Kidney (tissue), 14 donors: ENCODE results near the gene TMEM131. TPM values are rescaled to one million over a fixed set of nuclear protein-coding genes. Genes with fewer than 3 reads are reported as not detected.

Experiments
- DNase-seq, 5 donors: peaks; one replicate each; pipeline ENCODE4 v3.0.0-alpha.2; 2013 to 2020
- FAIRE-seq: peaks from 2 replicates; lab custom pipeline; 2012; peaks lifted over from hg19 to GRCh38; lab: Jason Lieb, UNC
- H3K27ac ChIP-seq, 2 donors: one replicate each; pipeline ENCODE4 v1.7.0; 2013; ENCODE audit warnings: low read depth in 2 of 2, low read length in 2 of 2, inconsistent platforms in 1 of 2
- H3K27me3 ChIP-seq: one replicate; pipeline ENCODE4 v1.7.1; 2013; ENCODE audit warnings: low read length, inconsistent platforms; ENCODE audit not compliant: control insufficient read depth, insufficient read depth
- H3K36me3 ChIP-seq, 3 donors: one replicate each; pipeline versions ENCODE4 v1.7.0 to v1.7.1; 2013; ENCODE audit warnings: low read length in 3 of 3, control low read depth in 1 of 3, inconsistent platforms in 1 of 3; ENCODE audit not compliant: insufficient read depth in 3 of 3, control insufficient read depth in 2 of 3
- H3K4me1 ChIP-seq, 3 donors: one replicate each; pipeline versions ENCODE4 v1.7.0 to v1.7.1; 2013; ENCODE audit warnings: low read length in 3 of 3, inconsistent platforms in 1 of 3, low read depth in 1 of 3; ENCODE audit not compliant: control insufficient read depth in 2 of 3, insufficient read depth in 2 of 3
- H3K4me3 ChIP-seq, 3 donors: one replicate each; pipeline versions ENCODE4 v1.7.0 to v1.8.1; 2013; ENCODE audit warnings: low read length in 3 of 3, control low read depth in 1 of 3, inconsistent platforms in 1 of 3
- H3K9ac ChIP-seq, 3 donors: one replicate each; pipeline versions ENCODE4 v1.7.0 to v1.7.1; 2013; ENCODE audit warnings: low read length in 3 of 3, control low read depth in 1 of 3, inconsistent platforms in 1 of 3
- H3K9me3 ChIP-seq, 3 donors: one replicate each; pipeline versions ENCODE4 v1.7.0 to v1.7.1; 2013; ENCODE audit warnings: low read length in 3 of 3, control low read depth in 1 of 3, inconsistent platforms in 1 of 3; ENCODE audit not compliant: control insufficient read depth in 2 of 3, insufficient read depth in 1 of 3
- CTCF ChIP-seq: IDR thresholded peaks from 3 replicates; pipeline ENCODE4 v1.5.1; 2012; ENCODE audit warnings: mild to moderate bottlenecking, moderate library complexity, borderline replicate concordance; ENCODE audit not compliant: insufficient read depth; ENCODE audit errors: extremely low read depth
- intact Hi-C: fragments of 100-400 bp; cut with DNase I; formaldehyde crosslinking; loops from one replicate; pipeline ENCODE4 v1.11.1; 2022
- polyA plus RNA-seq: library from polyadenylated mRNA; stranded (reverse); fragments of 350-450 nt; fragmentation: Illumina TruSeq; extraction: RNeasy Lipid Tissue Mini Kit (QIAGEN cat#74804); gene quantifications from one replicate; pipeline ENCODE4 v1.2.3, GENCODE V29; 2014; ENCODE audit warnings: low read depth, low replicate concordance; ENCODE audit not compliant: insufficient read depth
- total RNA-seq: library from RNA; stranded (reverse); fragmentation: NEBNext Ultra II Directional; extraction: Animal tissue kit (Norgen Biotek cat#: 25700); gene quantifications from one replicate; pipeline ENCODE4 v1.2.1, GENCODE V29; 2021
- donor health status: control.
- donor health status: control.
- donor health status: control.
- donor health status: control.
- donor health status: control.
- donor health status: DM: yes; HTN: yes; CAD: no.
- donor health status: Normal renal cell carcinoma (clear cell type).

TMEM131 gene
- total and polyA plus RNA-seq, 2 donors from 2014 or later: 8.0 to 38.4 TPM

- Histone ChIP-seq H3K27me3 (no peaks in the 10 kb centered on the region), H3K9ac (no peak overlapping the region), H3K27ac (no peak overlapping the region), H3K36me3 (no peaks in the 10 kb centered on the region), H3K9me3 (no peaks in the 10 kb centered on the region), H3K4me1 (peaks cover 0 to 1% (median 0%) of the 10 kb centered on the region in 3 donors), H3K4me3 (no peak overlapping the region)
- FAIRE-seq (no peak), DNase-seq (no peak)
- intact Hi-C loops: no loop called here
- TF ChIP-seq CTCF: no peak
Measured at GRCh38 chr2:98034745-98035144, 39.0 kb upstream of the TMEM131 start.

- Histone ChIP-seq H3K36me3 (no peaks in the 10 kb centered on the region), H3K9me3 (no peaks in the 10 kb centered on the region), H3K27me3 (no peaks in the 10 kb centered on the region), H3K4me3 (no peak overlapping the region), H3K9ac (no peak overlapping the region), H3K27ac (no peak overlapping the region), H3K4me1 (no peaks in the 10 kb centered on the region)
- DNase-seq: no peak
- no peak for FAIRE-seq
- intact Hi-C loops: no loop called here
- no peak for TF ChIP-seq CTCF
Measured at GRCh38 chr2:98032086-98032485, 36.3 kb upstream of the TMEM131 start.

GRCh38 chr2:98029718-98030222 is 34.0 kb upstream of the TMEM131 start:
- H3K36me3 ChIP-seq: no peaks in the 10 kb centered on the region
- no peak overlapping the region for H3K4me3 ChIP-seq
- H3K27ac ChIP-seq: no peak overlapping the region
- intact Hi-C loops: no loop called here
- FAIRE-seq: no peak
- TF ChIP-seq CTCF: no peak
- no peaks in the 10 kb centered on the region for H3K27me3 ChIP-seq
- no peak overlapping the region for H3K9ac ChIP-seq
- no peaks in the 10 kb centered on the region for H3K4me1 ChIP-seq
- no peak for DNase-seq
- H3K9me3 ChIP-seq: no peaks in the 10 kb centered on the region
